Measurements from ENCODE around the gene BCKDHA.
"Not testable (repeated sequence)": the region's sequence is repeated elsewhere in the genome, so short reads cannot be mapped to it uniquely, and the experiment has no call there.

Gene BCKDHA

DNA sequence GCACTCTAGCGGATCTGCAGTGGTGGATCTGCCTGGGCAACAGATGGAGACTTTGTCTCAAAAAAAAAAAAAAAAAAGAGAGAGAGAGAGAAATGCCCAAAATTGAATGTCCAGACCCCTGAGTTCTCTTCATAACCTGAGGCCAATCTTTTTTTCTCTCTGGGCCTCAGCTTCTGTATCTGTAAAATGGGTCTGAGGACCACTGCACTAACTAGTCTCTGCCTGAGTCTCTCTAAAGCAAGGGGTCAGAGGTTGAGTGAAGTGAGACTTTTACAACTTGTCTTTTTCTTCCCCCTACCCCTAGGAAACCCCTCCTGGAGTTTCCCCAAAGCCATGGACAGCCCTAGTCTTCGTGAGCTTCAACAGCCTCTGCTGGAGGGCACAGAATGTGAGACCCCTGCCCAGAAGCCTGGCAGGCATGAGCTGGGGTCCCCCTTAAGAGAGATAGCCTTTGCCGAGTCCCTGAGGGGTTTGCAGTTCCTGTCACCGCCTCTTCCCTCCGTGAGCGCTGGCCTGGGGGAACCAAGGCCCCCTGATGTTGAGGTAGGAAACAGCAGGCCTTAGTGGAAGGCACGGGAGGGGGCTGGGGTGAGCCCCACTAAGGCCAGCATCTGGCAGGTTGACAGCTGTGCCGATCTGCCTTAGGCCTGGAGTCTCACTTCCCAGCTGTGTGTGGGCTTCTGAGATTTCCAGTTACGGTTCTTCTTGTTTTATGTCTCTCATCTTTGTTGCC, 19.5 kb upstream of the BCKDHA start:
- H3K27me3 Mint-ChIP-seq: no peaks in the 10 kb centered on the region
- H3K4me3 Mint-ChIP-seq: no peak overlapping the region
- no peak overlapping the region for H3K27ac Mint-ChIP-seq
- peaks cover 5% of the 10 kb centered on the region for H3K36me3 Mint-ChIP-seq (ENCODE audit: low read depth)
- H3K4me1 Mint-ChIP-seq (ENCODE audit: low read depth): peaks cover 27% of the 10 kb centered on the region
- no peaks in the 10 kb centered on the region for H3K9me3 Mint-ChIP-seq

DNA sequence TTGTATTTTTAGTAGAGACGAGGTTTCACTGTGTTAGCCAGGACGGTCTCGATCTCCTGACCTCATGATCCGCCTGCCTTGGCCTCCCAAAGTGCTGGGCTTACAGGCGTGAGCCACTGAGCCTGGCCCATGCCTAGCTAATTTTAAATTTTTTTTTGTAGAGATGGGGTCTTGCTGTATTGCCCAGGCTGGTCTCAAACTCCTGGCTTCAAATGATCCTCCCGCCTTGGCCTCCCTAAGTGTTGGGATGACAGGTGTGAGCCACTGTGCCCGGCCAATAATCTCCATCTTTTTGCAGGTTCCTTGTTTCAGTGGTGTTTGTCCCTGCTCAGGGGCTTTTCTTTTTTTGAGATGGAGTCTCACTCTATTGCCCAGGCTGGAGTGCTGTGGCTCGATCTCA, 16.1 kb upstream of the BCKDHA start:
- peaks cover 22% of the 10 kb centered on the region for H3K4me1 Mint-ChIP-seq (ENCODE audit: low read depth)
- not testable (repeated sequence) for H3K27me3 Mint-ChIP-seq, H3K4me3 Mint-ChIP-seq, H3K27ac Mint-ChIP-seq, H3K9me3 Mint-ChIP-seq
- H3K36me3 Mint-ChIP-seq (ENCODE audit: low read depth): peaks cover 10% of the 10 kb centered on the region

DNA sequence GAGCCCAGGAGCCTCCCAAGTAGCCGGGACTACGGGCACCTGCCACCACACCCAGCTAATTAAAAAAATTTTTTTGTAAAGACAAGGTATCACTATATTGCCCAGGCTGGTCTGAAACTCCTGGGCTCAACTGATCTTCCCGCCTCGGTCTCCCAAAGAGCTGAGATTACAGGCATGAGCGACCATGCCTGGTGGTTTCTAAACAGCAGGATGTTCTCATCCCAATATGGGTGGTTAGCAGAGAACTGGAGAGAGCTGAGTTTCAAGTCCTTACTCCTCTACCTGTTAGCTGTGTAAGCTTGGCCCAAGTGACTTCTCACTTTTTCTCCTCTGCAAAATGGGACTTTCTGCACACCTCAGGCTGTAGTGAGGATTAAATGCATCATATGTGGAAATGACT, 13.3 kb upstream of the BCKDHA start:
- no peaks in the 10 kb centered on the region for H3K9me3 Mint-ChIP-seq
- H3K4me1 Mint-ChIP-seq (ENCODE audit: low read depth): no peaks in the 10 kb centered on the region
- H3K27me3 Mint-ChIP-seq: no peaks in the 10 kb centered on the region
- H3K4me3 Mint-ChIP-seq: no peak overlapping the region
- H3K36me3 Mint-ChIP-seq (ENCODE audit: low read depth): peaks cover 20% of the 10 kb centered on the region
- H3K27ac Mint-ChIP-seq: no peak overlapping the region

DNA sequence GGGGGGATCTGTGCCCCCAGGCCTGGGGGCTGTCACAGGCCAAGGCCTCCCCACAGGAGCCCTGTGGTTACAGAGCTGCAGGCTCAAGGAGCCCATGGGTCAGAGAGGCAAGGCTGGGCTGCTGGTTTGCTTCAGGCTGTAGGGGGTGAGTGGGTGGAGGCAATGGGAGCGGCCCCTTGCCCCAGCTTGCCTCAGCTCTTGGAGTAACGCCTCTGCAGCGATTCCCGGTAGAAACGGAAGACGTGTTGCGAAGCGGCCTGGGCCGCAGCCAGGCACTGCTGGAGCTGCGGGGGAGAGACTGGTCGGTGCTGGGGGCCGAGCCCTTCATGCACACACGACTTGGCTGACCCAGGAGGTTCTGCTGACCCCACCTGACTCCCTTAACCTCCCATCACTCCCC, 11.2 kb upstream of the BCKDHA start:
- Mint-ChIP-seq H3K27ac (no peak overlapping the region), H3K4me1 (ENCODE audit: low read depth) (no peaks in the 10 kb centered on the region), H3K36me3 (ENCODE audit: low read depth) (peaks cover 31% of the 10 kb centered on the region), H3K27me3 (no peaks in the 10 kb centered on the region), H3K9me3 (no peaks in the 10 kb centered on the region), H3K4me3 (no peak overlapping the region)

DNA sequence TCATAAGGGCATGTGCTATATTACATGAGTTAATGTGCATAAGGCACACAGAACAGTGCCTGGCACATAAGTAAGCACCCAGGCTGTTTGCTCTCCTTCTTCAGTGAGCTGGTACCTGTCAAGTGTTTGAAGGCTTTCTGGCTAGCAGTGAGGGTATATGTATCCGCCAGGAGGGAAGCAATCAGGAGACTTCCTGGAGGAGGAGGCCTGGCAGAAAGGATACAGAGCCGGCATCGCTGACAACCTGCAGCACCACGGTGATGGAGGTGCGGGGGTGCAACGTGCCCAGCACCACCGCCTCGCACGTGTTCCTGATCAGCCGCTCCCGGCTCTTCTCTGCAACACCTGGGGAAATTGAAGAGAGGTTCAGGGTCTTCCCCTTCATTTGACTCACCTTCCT, 6.0 kb upstream of the BCKDHA start:
- H3K27ac Mint-ChIP-seq: no peak overlapping the region
- H3K36me3 Mint-ChIP-seq (ENCODE audit: low read depth): peaks cover 25% of the 10 kb centered on the region
- H3K4me3 Mint-ChIP-seq: no peak overlapping the region
- H3K27me3 Mint-ChIP-seq: no peaks in the 10 kb centered on the region
- H3K4me1 Mint-ChIP-seq (ENCODE audit: low read depth): peaks cover 14% of the 10 kb centered on the region
- no peaks in the 10 kb centered on the region for H3K9me3 Mint-ChIP-seq

DNA sequence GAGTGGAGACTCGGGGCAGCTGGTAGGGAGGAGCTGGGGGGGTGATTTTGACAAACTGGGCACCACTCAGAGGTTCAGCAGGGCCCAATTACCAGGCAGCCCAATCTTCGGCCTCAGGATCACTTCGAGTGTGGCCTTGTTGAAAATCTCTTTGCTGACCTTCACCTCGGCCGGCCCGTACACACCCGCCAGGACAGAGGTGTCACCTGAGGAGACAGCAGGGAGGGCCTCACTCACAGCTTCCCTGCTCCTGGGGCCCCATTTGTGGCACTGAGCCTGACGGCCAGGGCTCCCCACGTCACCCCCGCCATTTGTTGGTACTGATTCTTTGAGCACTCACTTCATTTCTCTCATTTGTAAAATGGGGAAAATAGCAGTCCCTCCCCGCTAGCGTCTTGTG, 4.8 kb upstream of the BCKDHA start:
- no peak overlapping the region for H3K4me3 Mint-ChIP-seq
- H3K4me1 Mint-ChIP-seq (ENCODE audit: low read depth): peaks cover 23% of the 10 kb centered on the region
- peak overlapping the region; percentile 55 for H3K27ac Mint-ChIP-seq
- no peaks in the 10 kb centered on the region for H3K27me3 Mint-ChIP-seq
- H3K9me3 Mint-ChIP-seq: no peaks in the 10 kb centered on the region
- peaks cover 25% of the 10 kb centered on the region for H3K36me3 Mint-ChIP-seq (ENCODE audit: low read depth)

DNA sequence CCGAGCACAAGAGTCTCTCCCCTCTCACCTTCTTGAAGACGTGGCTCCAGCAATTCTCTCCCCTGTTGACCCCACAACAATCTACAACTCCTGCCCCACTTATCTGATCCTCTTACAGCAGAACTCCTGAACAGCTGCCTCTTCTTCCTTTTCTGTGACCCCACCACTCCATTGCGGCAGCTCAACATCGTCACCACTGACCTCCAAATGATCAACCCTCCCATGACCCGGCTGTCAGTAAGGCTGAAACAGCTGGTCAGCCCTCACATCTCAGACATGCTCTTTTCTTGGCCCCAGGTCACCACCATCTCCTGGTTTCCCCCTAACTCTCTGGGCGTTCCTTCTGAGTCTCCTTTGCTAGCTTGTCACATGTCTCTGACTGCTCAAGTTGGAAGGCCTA, 2.3 kb upstream of the BCKDHA start:
- H3K27ac Mint-ChIP-seq: peak overlapping the region; percentile 6
- H3K4me3 Mint-ChIP-seq: peak overlapping the region; percentile 94
- H3K27me3 Mint-ChIP-seq: no peaks in the 10 kb centered on the region
- no peaks in the 10 kb centered on the region for H3K9me3 Mint-ChIP-seq
- H3K4me1 Mint-ChIP-seq (ENCODE audit: low read depth): peaks cover 40% of the 10 kb centered on the region
- peaks cover 13% of the 10 kb centered on the region for H3K36me3 Mint-ChIP-seq (ENCODE audit: low read depth)

DNA sequence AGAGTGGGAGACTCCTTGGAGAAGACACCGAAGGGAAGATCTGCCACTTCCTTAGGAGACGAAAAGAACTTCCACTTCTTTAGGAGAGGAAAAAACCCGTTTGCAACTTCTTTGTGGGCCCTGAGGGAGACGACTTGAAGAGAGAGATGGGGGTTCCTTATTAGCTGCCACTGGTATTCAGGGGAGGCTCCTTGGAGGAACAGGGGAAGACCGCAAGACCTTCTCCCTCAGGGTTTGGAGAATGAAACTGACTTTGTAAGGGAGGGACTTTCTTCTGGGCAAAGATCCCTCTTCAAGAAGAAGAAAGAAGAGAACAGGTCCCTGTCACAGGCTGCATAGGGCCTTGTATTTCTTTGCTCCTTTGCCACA, 416 bp downstream of the BCKDHA start:
- H3K27ac Mint-ChIP-seq: peak overlapping the region; percentile 100
- H3K4me1 Mint-ChIP-seq (ENCODE audit: low read depth): peaks cover 42% of the 10 kb centered on the region
- H3K27me3 Mint-ChIP-seq: no peaks in the 10 kb centered on the region

DNA sequence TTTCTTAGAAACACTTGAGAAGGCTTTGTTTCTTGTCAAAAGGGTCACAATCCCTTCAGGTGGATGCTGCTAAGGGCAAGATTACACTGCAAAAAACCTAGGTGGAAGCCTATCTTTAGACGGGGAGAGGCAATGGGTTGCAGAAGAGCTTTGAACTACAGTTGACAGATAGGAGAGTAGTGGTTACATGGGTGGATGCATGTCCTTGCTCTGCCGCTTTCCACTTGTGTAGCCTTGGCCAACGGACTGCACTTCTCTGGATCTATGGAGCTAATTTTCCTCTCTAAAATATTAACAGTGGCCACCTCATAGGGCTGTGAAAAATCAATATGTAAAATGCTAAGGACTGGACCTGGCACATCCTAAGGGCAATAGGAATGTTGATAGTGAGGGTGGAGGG, 980 bp downstream of the BCKDHA start:
- peak overlapping the region; percentile 22 for H3K27ac Mint-ChIP-seq
- H3K27me3 Mint-ChIP-seq: no peaks in the 10 kb centered on the region
- H3K36me3 Mint-ChIP-seq (ENCODE audit: low read depth): peaks cover 4% of the 10 kb centered on the region
- H3K4me3 Mint-ChIP-seq: peak overlapping the region; percentile 94
- no peaks in the 10 kb centered on the region for H3K9me3 Mint-ChIP-seq
- H3K4me1 Mint-ChIP-seq (ENCODE audit: low read depth): peaks cover 44% of the 10 kb centered on the region

More for the DNA sequence above, 416 bp downstream of the BCKDHA start:
- no peaks in the 10 kb centered on the region for H3K9me3 Mint-ChIP-seq
- H3K4me3 Mint-ChIP-seq: peak overlapping the region; percentile 94
- peaks cover 4% of the 10 kb centered on the region for H3K36me3 Mint-ChIP-seq (ENCODE audit: low read depth)

DNA sequence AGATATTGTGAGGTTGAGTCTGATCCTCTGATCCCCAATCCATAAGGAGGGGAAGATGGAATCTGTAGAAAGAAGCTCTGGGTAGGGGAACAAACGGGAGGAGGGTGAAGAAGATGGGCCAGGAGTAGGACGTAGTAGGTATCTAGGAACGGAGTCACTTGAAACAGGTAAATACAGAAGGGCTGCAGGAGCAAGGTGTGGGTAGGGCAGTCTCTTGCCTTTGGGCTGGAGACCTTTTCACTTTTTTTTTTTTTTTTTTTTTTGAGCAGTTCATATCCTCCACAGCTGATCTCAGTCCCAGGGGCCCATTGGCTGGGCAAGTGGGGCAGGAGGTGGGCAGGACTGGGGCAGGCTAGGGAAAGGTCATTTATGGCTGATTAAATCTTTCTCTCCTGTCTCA, 1.5 kb downstream of the BCKDHA start:
- Mint-ChIP-seq H3K27me3 (no peaks in the 10 kb centered on the region), H3K9me3 (no peaks in the 10 kb centered on the region), H3K4me3 (peak overlapping the region; percentile 94), H3K4me1 (ENCODE audit: low read depth) (peaks cover 44% of the 10 kb centered on the region), H3K27ac (peak overlapping the region; percentile 22), H3K36me3 (ENCODE audit: low read depth) (peaks cover 4% of the 10 kb centered on the region)

DNA sequence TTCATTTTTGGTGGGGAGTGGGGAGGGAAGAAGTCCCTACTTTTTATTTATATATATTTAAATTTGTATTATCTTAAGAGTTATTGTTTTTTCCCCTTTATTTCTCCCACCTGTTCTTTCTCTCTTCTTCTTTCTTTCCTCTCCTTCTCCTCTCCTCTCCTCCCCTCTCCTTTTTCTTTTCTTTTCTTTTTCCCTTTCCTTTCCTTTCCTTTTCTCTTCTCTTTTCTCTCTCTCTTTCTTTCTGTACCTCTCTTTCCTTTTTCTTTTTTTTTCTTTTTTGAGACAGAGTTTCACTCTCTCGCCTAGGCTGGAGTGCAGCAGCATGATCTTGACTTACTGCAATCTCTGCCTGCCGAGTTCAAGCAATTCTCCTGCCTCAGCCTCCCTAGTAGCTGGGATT, 1.9 kb downstream of the BCKDHA start:
- Mint-ChIP-seq H3K4me1 (ENCODE audit: low read depth) (peaks cover 44% of the 10 kb centered on the region), H3K36me3 (ENCODE audit: low read depth) (peaks cover 4% of the 10 kb centered on the region)

DNA sequence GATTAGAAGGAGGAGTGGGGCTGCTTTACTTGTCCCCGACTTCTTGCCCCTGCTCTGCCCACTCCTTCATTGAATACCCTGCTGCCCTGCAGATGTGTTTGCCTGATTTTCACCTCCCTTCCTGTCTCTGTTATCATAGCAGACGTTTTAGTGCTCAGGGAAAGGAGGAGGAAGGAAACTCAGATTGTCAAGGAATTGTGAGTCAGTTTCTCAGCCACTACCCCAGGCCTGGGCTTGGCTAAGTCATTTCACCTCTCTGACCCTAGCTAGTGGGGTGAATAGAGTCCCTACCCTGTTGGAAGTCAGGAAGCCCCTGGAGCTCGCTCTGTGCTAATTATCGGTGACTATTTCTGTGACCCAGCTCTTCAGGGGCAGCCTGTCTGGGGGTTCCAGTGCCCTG, 3.9 kb downstream of the BCKDHA start:
- Mint-ChIP-seq H3K9me3 (no peaks in the 10 kb centered on the region), H3K4me3 (no peak overlapping the region), H3K27me3 (no peaks in the 10 kb centered on the region), H3K36me3 (ENCODE audit: low read depth) (peaks cover 4% of the 10 kb centered on the region), H3K4me1 (ENCODE audit: low read depth) (peaks cover 31% of the 10 kb centered on the region), H3K27ac (no peak overlapping the region)

More for the DNA sequence above, 1.9 kb downstream of the BCKDHA start:
- no peaks in the 10 kb centered on the region for H3K9me3 Mint-ChIP-seq
- H3K27ac Mint-ChIP-seq: peak overlapping the region; percentile 43
- H3K27me3 Mint-ChIP-seq: no peaks in the 10 kb centered on the region
- H3K4me3 Mint-ChIP-seq: peak overlapping the region; percentile 94

DNA sequence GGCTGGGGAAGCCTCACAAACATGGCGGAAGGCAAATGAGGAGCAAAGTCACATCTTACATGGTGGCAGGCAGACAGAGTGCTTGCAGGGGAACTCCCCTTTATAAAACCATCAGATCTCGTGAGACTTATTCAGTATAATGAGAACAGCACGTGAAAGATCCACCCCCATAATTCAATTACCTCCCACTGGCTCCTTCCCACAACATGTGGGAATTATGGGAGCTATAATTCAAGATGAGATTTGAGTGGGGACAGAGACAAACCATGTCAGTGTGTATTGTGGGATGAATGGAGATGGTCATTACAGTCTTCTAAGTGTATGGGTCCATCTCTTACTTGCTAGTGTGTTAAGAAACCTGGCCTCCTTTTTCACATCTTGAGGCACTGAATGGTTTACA, 4.4 kb downstream of the BCKDHA start:
- no peaks in the 10 kb centered on the region for H3K27me3 Mint-ChIP-seq
- H3K9me3 Mint-ChIP-seq: no peaks in the 10 kb centered on the region
- peaks cover 27% of the 10 kb centered on the region for H3K4me1 Mint-ChIP-seq (ENCODE audit: low read depth)
- H3K36me3 Mint-ChIP-seq (ENCODE audit: low read depth): peaks cover 4% of the 10 kb centered on the region
- H3K4me3 Mint-ChIP-seq: no peak overlapping the region
- no peak overlapping the region for H3K27ac Mint-ChIP-seq

DNA sequence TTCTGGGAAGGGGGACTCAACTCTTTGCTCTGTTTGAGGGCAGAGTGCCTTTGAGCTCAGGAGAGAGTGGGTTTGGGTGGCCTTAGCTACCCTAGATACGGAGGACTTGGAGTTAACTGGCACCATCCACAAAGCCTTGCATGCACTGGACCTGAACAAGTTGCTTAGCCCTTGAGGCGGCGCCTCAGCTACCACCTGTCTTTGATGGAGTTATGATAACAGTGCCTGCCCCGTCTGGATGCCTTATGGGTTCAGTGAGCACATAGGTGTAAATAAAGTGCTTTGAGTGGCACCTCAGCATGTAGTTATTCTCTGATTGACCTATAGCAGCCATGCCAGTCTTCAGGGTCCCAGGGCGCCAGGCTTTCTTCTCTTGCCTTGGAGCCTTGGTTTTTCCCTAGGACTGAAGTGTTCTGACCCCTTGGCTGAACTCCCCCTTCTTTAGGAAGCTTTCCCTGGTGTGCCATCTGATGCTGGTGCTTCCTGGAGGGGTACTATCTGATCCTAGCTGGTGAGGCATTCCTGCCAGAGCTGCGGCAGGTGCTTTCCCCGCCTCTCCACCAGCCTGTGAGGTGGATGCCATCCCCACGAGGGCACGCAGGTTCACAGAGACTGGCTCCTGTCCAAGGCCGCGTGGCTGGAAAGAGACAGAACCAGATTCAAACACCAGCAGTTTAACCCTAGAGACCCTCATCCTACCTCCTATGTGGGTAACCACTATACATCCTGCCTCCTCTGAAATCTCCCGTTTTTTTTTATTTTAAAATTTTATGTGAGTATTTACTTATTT, 5.8 kb downstream of the BCKDHA start:
- peaks cover 16% of the 10 kb centered on the region for H3K4me1 Mint-ChIP-seq (ENCODE audit: low read depth)
- H3K9me3 Mint-ChIP-seq: no peaks in the 10 kb centered on the region
- no peaks in the 10 kb centered on the region for H3K27me3 Mint-ChIP-seq
- H3K4me3 Mint-ChIP-seq: no peak overlapping the region
- H3K27ac Mint-ChIP-seq: no peak overlapping the region
- peaks cover 4% of the 10 kb centered on the region for H3K36me3 Mint-ChIP-seq (ENCODE audit: low read depth)

DNA sequence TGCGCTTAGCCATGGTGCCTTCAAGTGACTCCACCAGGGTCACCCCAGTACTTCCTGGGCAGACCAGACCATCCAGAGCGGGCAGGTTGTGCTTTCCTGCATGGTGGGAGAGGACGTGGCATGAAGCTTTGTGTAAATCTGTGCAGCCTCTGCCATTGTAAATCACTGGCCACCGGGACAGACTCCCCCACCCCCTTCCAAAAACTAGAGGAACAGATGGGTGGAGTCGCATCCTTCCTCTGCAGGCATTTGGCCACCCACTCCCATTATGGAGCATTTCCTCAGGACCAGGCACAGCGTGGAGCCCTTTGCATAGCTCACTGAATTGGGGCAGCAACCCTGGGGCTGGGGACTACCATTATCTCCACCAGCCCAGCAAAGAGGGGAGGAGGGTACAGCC, 8.2 kb downstream of the BCKDHA start:
- peaks cover 15% of the 10 kb centered on the region for H3K4me1 Mint-ChIP-seq (ENCODE audit: low read depth)
- H3K9me3 Mint-ChIP-seq: no peaks in the 10 kb centered on the region
- peaks cover 4% of the 10 kb centered on the region for H3K36me3 Mint-ChIP-seq (ENCODE audit: low read depth)
- no peaks in the 10 kb centered on the region for H3K27me3 Mint-ChIP-seq
- no peak overlapping the region for H3K27ac Mint-ChIP-seq
- H3K4me3 Mint-ChIP-seq: no peak overlapping the region
